Small intestine (tissue), 7 donors: Measurements from ENCODE around the gene LOC101059915.

ENCODE experiments used
- DNase-seq, 2 donors: peaks; one replicate each; pipeline versions ENCODE4 v3.0.0 to v3.0.0-alpha.2; 2013
- FAIRE-seq: peaks from 2 replicates; lab custom pipeline; 2012; peaks lifted over from hg19 to GRCh38; lab: Jason Lieb, UNC
- H3K27ac ChIP-seq, 3 donors: one replicate each; pipeline ENCODE4 v1.5.1; 2013; ENCODE audit warnings: low read length in 2 of 3, mild to moderate bottlenecking in 2 of 3, control low read depth in 1 of 3, inconsistent platforms in 1 of 3, low read depth in 1 of 3, moderate library complexity in 1 of 3
- H3K27me3 ChIP-seq, 3 donors: one replicate each; pipeline ENCODE4 v1.6.1; 2013; ENCODE audit warnings: low read length in 3 of 3, inconsistent platforms in 1 of 3; ENCODE audit not compliant: control insufficient read depth in 3 of 3, insufficient read depth in 3 of 3
- H3K36me3 ChIP-seq, 3 donors: one replicate each; pipeline ENCODE4 v1.6.1; 2013; ENCODE audit warnings: low read length in 3 of 3, inconsistent platforms in 1 of 3, low read depth in 1 of 3, mild to moderate bottlenecking in 1 of 3, moderate library complexity in 1 of 3; ENCODE audit not compliant: control insufficient read depth in 3 of 3, insufficient read depth in 2 of 3
- H3K4me1 ChIP-seq, 3 donors: one replicate each; pipeline ENCODE4 v1.6.1; 2013; ENCODE audit warnings: low read length in 2 of 3, inconsistent platforms in 1 of 3, low read depth in 1 of 3, mild to moderate bottlenecking in 1 of 3, moderate library complexity in 1 of 3; ENCODE audit not compliant: control insufficient read depth in 3 of 3, insufficient read depth in 2 of 3
- H3K4me3 ChIP-seq, 3 donors: one replicate each; pipeline ENCODE4 v1.5.1; 2013; ENCODE audit warnings: low read length in 3 of 3, control low read depth in 1 of 3, inconsistent platforms in 1 of 3, low read depth in 1 of 3, mild to moderate bottlenecking in 1 of 3, moderate library complexity in 1 of 3
- H3K9me3 ChIP-seq, 2 donors: one replicate each; pipeline ENCODE4 v1.6.1; 2013; ENCODE audit warnings: low read depth in 1 of 2, low read length in 1 of 2; ENCODE audit not compliant: control insufficient read depth in 2 of 2, insufficient read depth in 1 of 2
- WGBS, 3 donors: extraction: QIAGEN DNeasy Blood & Tissue Kit; methylation state at CpG; one replicate each; pipeline ENCODE4 v1.1.7; 2013; 5-methylcytosine and 5-hydroxymethylcytosine counted together
- donor health status: healthy with polysubstance abuse.
- donor health status: control.
- donor health status: control.
- donor health status: Bipolar disorder and iron deficiency.
- donor health status: healthy.

LOC101059915 gene

GRCh38 chrX:71622576-71623450 lies 44.5 kb upstream of the LOC101059915 start:
- H3K4me1 ChIP-seq, result peaks cover 2 to 60% (median 11%) of the 10 kb centered on the region in 3 donors
- DNase-seq, result peak; percentile 89 to 93
- 7 to 15% (median 13%) methylated on average over 10 to 13 of the region's 13 CpGs for WGBS, 3 donors

GRCh38 chrX:71623714-71624113 lies 43.6 kb upstream of the LOC101059915 start:
- DNase-seq, result peak in 1 of 2 donors; percentile 42
- H3K4me3 ChIP-seq, result no peak overlapping the region
- peak overlapping the region; percentile 93 to 95 (median 93) for H3K27ac ChIP-seq
- H3K36me3 ChIP-seq, result no peaks in the 10 kb centered on the region
- no peaks in the 10 kb centered on the region for H3K27me3 ChIP-seq
- 70 to 75% (median 72%) methylated on average over 3 of the region's 3 CpGs for WGBS, 3 donors
- peaks cover 2 to 57% (median 11%) of the 10 kb centered on the region in 3 donors for H3K4me1 ChIP-seq
- peaks cover 0 to 3% of the 10 kb centered on the region in 2 donors for H3K9me3 ChIP-seq
- no peak for FAIRE-seq

More at GRCh38 chrX:71622576-71623450, 44.5 kb upstream of the LOC101059915 start:
- Histone ChIP-seq H3K36me3 (no peaks in the 10 kb centered on the region), H3K27me3 (no peaks in the 10 kb centered on the region), H3K4me3 (no peak overlapping the region), H3K27ac (peak overlapping the region; percentile 93 to 95 (median 93)), H3K9me3 (peaks cover 0 to 3% of the 10 kb centered on the region in 2 donors)
- FAIRE-seq, result no peak

- DNase-seq, result peak; percentile 46 to 61
- WGBS, 3 donors, result 30 to 68% (median 61%) methylated on average over 5 of the region's 5 CpGs
- no peak for FAIRE-seq
- peaks cover 2 to 66% (median 11%) of the 10 kb centered on the region in 3 donors for H3K4me1 ChIP-seq
- no peaks in the 10 kb centered on the region for H3K27me3 ChIP-seq
- no peak overlapping the region for H3K4me3 ChIP-seq
- peaks cover 0 to 3% of the 10 kb centered on the region in 2 donors for H3K9me3 ChIP-seq
- H3K27ac ChIP-seq, result peak overlapping the region in 2 of 3 donors; percentile 6 to 63
- no peaks in the 10 kb centered on the region for H3K36me3 ChIP-seq
Observed at GRCh38 chrX:71625471-71625870, 41.9 kb upstream of the LOC101059915 start.

DNA sequence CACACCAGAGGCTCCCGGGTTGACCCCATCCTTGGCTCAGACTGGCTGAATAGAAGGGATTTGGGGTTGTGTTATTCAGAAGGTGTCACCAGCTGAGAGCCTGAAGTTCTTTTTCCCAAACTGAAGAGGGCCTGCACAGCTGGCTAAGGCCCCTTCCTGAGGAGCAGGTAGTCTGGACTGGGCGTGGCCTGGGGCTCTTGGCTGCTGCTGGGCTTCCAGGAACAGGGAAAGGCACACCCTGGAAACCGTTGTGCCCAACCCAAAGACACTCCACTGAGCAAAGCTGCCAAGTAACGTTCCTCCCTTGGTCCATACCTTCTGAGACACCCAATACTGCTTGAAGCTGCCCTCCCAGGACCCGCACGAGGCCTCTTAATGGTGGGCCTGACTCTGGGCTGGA lies 40.8 kb upstream of the LOC101059915 start:
- no peaks in the 10 kb centered on the region for H3K27me3 ChIP-seq
- DNase-seq (peak in 1 of 2 donors; percentile 79), FAIRE-seq (no peak)
- H3K4me1 ChIP-seq, result peaks cover 2 to 64% (median 11%) of the 10 kb centered on the region in 3 donors
- WGBS, 3 donors, result 7 to 57% (median 49%) methylated on average over 5 to 6 of the region's 6 CpGs
- H3K36me3 ChIP-seq, result no peaks in the 10 kb centered on the region
- H3K27ac ChIP-seq, result peak overlapping the region; percentile 39 to 68 (median 55)
- H3K9me3 ChIP-seq, result no peaks in the 10 kb centered on the region
- no peak overlapping the region for H3K4me3 ChIP-seq

DNA sequence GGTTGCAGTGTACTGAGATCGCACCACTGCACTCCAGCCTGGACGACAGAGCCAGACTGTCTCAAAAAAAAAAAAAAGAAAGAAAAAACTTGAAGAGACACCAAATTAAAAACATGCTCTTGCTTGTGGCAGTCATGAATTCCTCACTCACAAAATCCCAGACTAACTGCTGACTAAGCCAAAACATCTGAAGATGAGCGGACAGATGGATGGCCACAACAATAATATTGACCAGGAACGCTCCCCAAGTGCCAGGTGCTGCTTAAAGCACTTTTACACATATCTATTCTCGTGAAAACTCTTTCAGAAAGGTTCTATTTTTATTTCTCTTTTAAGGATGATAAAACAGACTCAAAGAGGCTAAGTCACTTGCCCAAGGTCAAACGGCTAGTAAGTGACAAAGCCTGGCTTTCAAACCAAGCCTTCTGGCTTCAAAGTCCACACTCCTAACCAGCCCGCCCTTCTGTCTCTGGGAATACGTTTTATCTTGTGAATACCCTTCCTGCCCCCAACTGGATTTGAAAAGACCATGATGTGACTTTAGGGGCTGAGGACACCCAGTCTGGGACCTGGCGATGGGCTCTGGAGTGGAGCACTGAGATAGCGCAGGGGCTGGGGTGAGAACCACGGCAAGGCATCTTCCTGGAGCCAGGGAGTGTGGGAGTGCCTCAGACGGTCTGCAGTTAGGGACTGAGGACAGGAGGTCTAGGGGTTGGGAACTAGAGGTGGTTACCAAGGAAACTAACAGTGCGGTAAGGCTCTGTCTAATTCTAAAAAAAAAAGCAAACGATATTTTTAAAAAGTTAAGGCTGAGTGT lies 39.5 kb upstream of the LOC101059915 start:
- 64 to 74% (median 74%) methylated on average over 14 of the region's 14 CpGs for WGBS, 3 donors
- Histone ChIP-seq H3K36me3 (no peaks in the 10 kb centered on the region), H3K27me3 (no peaks in the 10 kb centered on the region), H3K4me3 (no peak overlapping the region), H3K4me1 (peaks cover 2 to 61% (median 11%) of the 10 kb centered on the region in 3 donors), H3K27ac (peak overlapping the region in 2 of 3 donors; percentile 15 to 68), H3K9me3 (no peaks in the 10 kb centered on the region)
- peak in 1 of 2 donors; percentile 59 for DNase-seq
- FAIRE-seq, result no peak

- FAIRE-seq (no peak), DNase-seq (no peak)
- no peaks in the 10 kb centered on the region for H3K36me3 ChIP-seq
- H3K27ac ChIP-seq, result peak overlapping the region in 1 of 3 donors; percentile 22
- 70 to 96% (median 77%) methylated on average over 2 of the region's 2 CpGs for WGBS, 3 donors
- no peaks in the 10 kb centered on the region for H3K27me3 ChIP-seq
- H3K4me3 ChIP-seq, result no peak overlapping the region
- no peaks in the 10 kb centered on the region for H3K9me3 ChIP-seq
- H3K4me1 ChIP-seq, result peaks cover 0 to 54% (median 0%) of the 10 kb centered on the region in 3 donors
Observed at GRCh38 chrX:71629467-71629866, 37.9 kb upstream of the LOC101059915 start.

- H3K36me3 ChIP-seq, result no peaks in the 10 kb centered on the region
- FAIRE-seq (no peak), DNase-seq (peak; percentile 58 to 67)
- peak overlapping the region in 1 of 3 donors; percentile 68 for H3K27ac ChIP-seq
- H3K4me1 ChIP-seq, result peaks cover 0 to 33% (median 0%) of the 10 kb centered on the region in 3 donors
- no peaks in the 10 kb centered on the region for H3K27me3 ChIP-seq
- 70 to 76% (median 75%) methylated on average over 10 of the region's 10 CpGs for WGBS, 3 donors
- no peak overlapping the region for H3K4me3 ChIP-seq
- H3K9me3 ChIP-seq, result no peaks in the 10 kb centered on the region
Observed at GRCh38 chrX:71632923-71633657, 34.3 kb upstream of the LOC101059915 start.
